HCT116 (cell line): ENCODE results near the gene CHST11.

Experiments used
- ATF3 ChIP-seq: IDR thresholded peaks from 2 replicates; pipeline ENCODE4 v1.6.1; 2012
- CTCF ChIP-seq, 3 experiments: fragments of 200-600 bp in 1 of 3; sonication (generic) in 1 of 3; IDR thresholded peaks in 2 of 3; conservative IDR thresholded peaks in 1 of 3; 2 replicates each; pipeline ENCODE4 v1.5.1; 2012 to 2017; ENCODE audit warnings: low read depth in 2 of 3, low read length in 2 of 3, antibody characterized with exemption in 1 of 3, borderline replicate concordance in 1 of 3, control low read depth in 1 of 3, mild to moderate bottlenecking in 1 of 3, mixed read lengths in 1 of 3, mixed run types in 1 of 3, moderate library complexity in 1 of 3; ENCODE audit not compliant: insufficient read depth in 1 of 3
- EZH2 ChIP-seq: fragments of 200-600 bp; sonication (generic); IDR thresholded peaks from 2 replicates; pipeline ENCODE4 v1.6.1; 2017; ENCODE audit warnings: antibody characterized with exemption, mixed run types
- FOSL1 ChIP-seq: IDR thresholded peaks from 2 replicates; pipeline ENCODE4 v1.6.1; 2012; ENCODE audit warnings: low read depth
- JUND ChIP-seq: IDR thresholded peaks from 2 replicates; pipeline ENCODE4 v1.6.1; 2012
- MAX ChIP-seq: IDR thresholded peaks from 2 replicates; pipeline ENCODE4 v1.6.1; 2012
- POLR2A ChIP-seq: IDR thresholded peaks from 2 replicates; pipeline ENCODE4 v1.7.0; 2011; ENCODE audit warnings: borderline replicate concordance; ENCODE audit not compliant: insufficient read depth, insufficient read length; ENCODE audit errors: extremely low read depth
- POLR2AphosphoS5 ChIP-seq: IDR thresholded peaks from 2 replicates; pipeline ENCODE4 v1.6.1; 2011; ENCODE audit warnings: mild to moderate bottlenecking, low read depth, low read length, moderate library complexity
- RAD21 ChIP-seq: IDR thresholded peaks from 2 replicates; pipeline ENCODE4 v1.6.1; 2012; ENCODE audit warnings: low read depth, mild to moderate bottlenecking
- ZNF274 ChIP-seq: fragments of 200-500 bp; sonication (Bioruptor generic); IDR thresholded peaks from 2 replicates; pipeline ENCODE4 v1.6.1; 2014; ENCODE audit warnings: mild to moderate bottlenecking, low read depth, low read length, inconsistent platforms

GRCh38 chr12:104703372-104703771 is 246.6 kb downstream of the CHST11 start:
- TF ChIP-seq EZH2 = no peak
- no peak for TF ChIP-seq CTCF (IDR thresholded peaks at IDR 0.05 in 2 of 3, conservative IDR thresholded peaks at IDR 0.05 in 1 of 3; ENCODE audit: borderline replicate concordance in 1 of 3, insufficient read depth in 1 of 3, low read depth in 2 of 3, low read length in 2 of 3)
- TF ChIP-seq POLR2AphosphoS5 = no peak
- no peak for TF ChIP-seq ATF3
- TF ChIP-seq ZNF274 = no peak
- TF ChIP-seq POLR2A = no peak
- no peak for TF ChIP-seq MAX
- TF ChIP-seq JUND = no peak
- 0 out of 2 replicates have a peak, but pooled peaks have one; percentile 20 for TF ChIP-seq RAD21
- TF ChIP-seq FOSL1 = no peak
